Hepatic stellate cell (primary cell): ENCODE data around the gene FRMD4A.
A peak's percentile ranks its signal among the peaks of the same experiment; 100 is the strongest.
"Not testable (repeated sequence)": the region's sequence is repeated elsewhere in the genome, so short reads cannot be mapped to it uniquely, and the experiment has no call there.

ENCODE experiments used
- DNase-seq: peaks from one replicate; pipeline ENCODE4 v3.0.0; 2011; ENCODE audit warnings: low spot score

Gene FRMD4A

GRCh38 chr10:13851906-13852305, 478.8 kb downstream of the FRMD4A start:
- DNase-seq: no peak

GRCh38 chr10:13848520-13849445, 481.9 kb downstream of the FRMD4A start:
- DNase-seq: no peak

GRCh38 chr10:13847201-13847631, 483.5 kb downstream of the FRMD4A start:
- no peak for DNase-seq

GRCh38 chr10:13845897-13846296, 484.8 kb downstream of the FRMD4A start:
- DNase-seq: no peak

GRCh38 chr10:13844651-13845050, 486.1 kb downstream of the FRMD4A start:
- peak; percentile 57 for DNase-seq

- DNase-seq: no peak
Measured at GRCh38 chr10:13842117-13842516, 488.6 kb downstream of the FRMD4A start.

- DNase-seq: no peak
Measured at GRCh38 chr10:13840036-13840435, 490.7 kb downstream of the FRMD4A start.

GRCh38 chr10:13839430-13839990, 491.2 kb downstream of the FRMD4A start:
- DNase-seq: peak; percentile 79

GRCh38 chr10:13839030-13839429, 491.7 kb downstream of the FRMD4A start:
- no peak for DNase-seq

- DNase-seq: no peak
Measured at GRCh38 chr10:13837966-13838365, 492.8 kb downstream of the FRMD4A start.

GRCh38 chr10:13834581-13835286, 496.0 kb downstream of the FRMD4A start:
- DNase-seq: no peak

GRCh38 chr10:13831711-13832141, 499.0 kb downstream of the FRMD4A start:
- no peak for DNase-seq

GRCh38 chr10:13830385-13830784, 500.3 kb downstream of the FRMD4A start:
- DNase-seq: no peak

- DNase-seq: no peak
Measured at GRCh38 chr10:13829790-13830189, 500.9 kb downstream of the FRMD4A start.

GRCh38 chr10:13828284-13828683, 502.4 kb downstream of the FRMD4A start:
- DNase-seq: not testable (repeated sequence)

- no peak for DNase-seq
Measured at GRCh38 chr10:13827076-13827797, 503.5 kb downstream of the FRMD4A start.

GRCh38 chr10:13823709-13824405, 506.9 kb downstream of the FRMD4A start:
- DNase-seq: no peak

GRCh38 chr10:13823096-13823708, 507.5 kb downstream of the FRMD4A start:
- no peak for DNase-seq

- DNase-seq: no peak
Measured at GRCh38 chr10:13822490-13822889, 508.2 kb downstream of the FRMD4A start.

GRCh38 chr10:13820964-13821337, 509.8 kb downstream of the FRMD4A start:
- no peak for DNase-seq
